ENCODE results near the gene PKP3. TPM values are rescaled to one million over a fixed set of nuclear protein-coding genes. Genes with fewer than 3 reads are reported as not detected.

Gene PKP3
- total and polyA plus RNA-seq, 9 of the 15 experiments (the other 6 are each of a cell fraction or from before 2014, with no cell fraction given): 0.11 to 110 (median 30.7) TPM

DNA sequence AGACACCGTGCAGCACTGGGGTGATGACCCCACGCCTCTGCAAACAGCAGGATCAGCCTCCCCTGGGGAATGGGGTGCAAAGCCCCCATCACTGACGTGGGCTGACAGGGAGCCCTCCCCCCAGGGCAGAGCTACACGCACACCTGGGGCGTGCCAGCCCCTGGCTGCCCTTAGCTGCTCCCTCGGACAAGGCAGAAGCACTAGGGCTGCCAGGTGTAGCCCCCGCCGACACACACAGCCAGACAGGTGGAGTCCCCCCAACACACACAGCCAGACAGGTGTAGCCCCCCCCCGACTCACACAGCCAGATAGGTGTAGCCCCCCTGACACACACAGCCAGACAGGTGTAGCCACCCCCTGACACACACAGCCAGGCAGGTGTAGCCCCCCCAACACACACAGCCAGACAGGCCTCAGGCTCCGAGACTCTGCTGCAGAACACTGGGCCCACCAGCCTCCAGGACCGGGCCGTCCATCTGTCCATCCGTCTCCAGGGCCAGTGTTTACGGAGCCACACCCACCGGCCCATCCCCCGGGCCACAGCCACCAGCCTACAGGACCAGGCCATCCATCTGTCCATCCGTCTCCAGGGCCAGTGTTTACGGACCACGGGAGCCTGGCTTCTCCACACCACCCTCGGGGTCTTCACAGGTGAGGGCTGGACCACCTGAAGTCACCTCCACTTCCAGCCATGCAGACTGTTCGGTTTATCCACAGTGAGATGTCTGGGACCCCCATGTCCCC, 44.3 kb downstream of the PKP3 start:
- no peaks in the 10 kb centered on the region for H4K20me1 ChIP-seq (replicated peaks; ENCODE audit: control insufficient read depth, insufficient read depth, low read length)
- WGBS (ENCODE audit: insufficient coverage, low coverage, missing lambda C conversion rate): 57% methylated on average over 19 of the region's 21 CpGs
- CTCF ChIA-PET (ENCODE audit: low intra/inter-chr PET ratio): no interaction called here
- H3K27ac ChIP-seq (ENCODE audit: extremely low read depth, low read depth, low read length): no peak overlapping the region
- DNase-seq (ENCODE audit: extremely low read depth in 1 of 4, low spot score in 3 of 4) (peak in 1 of 4 experiments; percentile 17), ATAC-seq (no peak), FAIRE-seq (no peak)
- in situ Hi-C loops (cut with MboI) (no loop called here), intact Hi-C loops (cut with micrococcal nuclease) (no loop called here)
- H3K4me2 ChIP-seq (ENCODE audit: insufficient read depth, low read length): no peak overlapping the region
- no peaks in the 10 kb centered on the region for H3K9me1 ChIP-seq (ENCODE audit: control insufficient read depth, insufficient read depth, low read length)
- H3K9ac ChIP-seq (ENCODE audit: insufficient read depth in 1 of 2, low read depth in 2 of 2, low read length in 2 of 2): peak overlapping the region in 1 of 2 experiments; percentile 52; a peak in 1 of 4 replicates
- no peak for TF ChIP-seq ZNF76 (CRISPR knock-in tag; IDR thresholded peaks at IDR 0.05; ENCODE audit: borderline replicate concordance)
- TF ChIP-seq RB1 (IDR thresholded peaks at IDR 0.05; ENCODE audit: low read depth): no peak
- no peak for TF ChIP-seq ZNF445 (CRISPR knock-in tag; IDR thresholded peaks at IDR 0.05; ENCODE audit: low read depth)
- TF ChIP-seq, protein P1, sequence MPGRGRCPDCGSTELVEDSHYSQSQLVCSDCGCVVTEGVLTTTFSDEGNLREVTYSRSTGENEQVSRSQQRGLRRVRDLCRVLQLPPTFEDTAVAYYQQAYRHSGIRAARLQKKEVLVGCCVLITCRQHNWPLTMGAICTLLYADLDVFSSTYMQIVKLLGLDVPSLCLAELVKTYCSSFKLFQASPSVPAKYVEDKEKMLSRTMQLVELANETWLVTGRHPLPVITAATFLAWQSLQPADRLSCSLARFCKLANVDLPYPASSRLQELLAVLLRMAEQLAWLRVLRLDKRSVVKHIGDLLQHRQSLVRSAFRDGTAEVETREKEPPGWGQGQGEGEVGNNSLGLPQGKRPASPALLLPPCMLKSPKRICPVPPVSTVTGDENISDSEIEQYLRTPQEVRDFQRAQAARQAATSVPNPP (IDR thresholded peaks at IDR 0.05; ENCODE audit: borderline replicate concordance, insufficient read depth, insufficient read length): no peak
- peaks cover 2 to 62% of the 10 kb centered on the region in 2 experiments; a peak in 3 of 5 replicates for H3K4me1 ChIP-seq (replicated peaks in 1 of 2; ENCODE audit: control insufficient read depth in 2 of 2, insufficient read depth in 2 of 2, low read length in 2 of 2)
- H3K9me3 ChIP-seq (replicated peaks; ENCODE audit: control insufficient read depth, insufficient read depth, low read depth, low read length): peaks cover 4% of the 10 kb centered on the region; the same call in 1 of the 2 replicates
- H3K79me2 ChIP-seq (ENCODE audit: control insufficient read depth, insufficient read depth, low read length): no peaks in the 10 kb centered on the region
- BruUV-seq (replicated peaks): no TSS peak
- H2AFZ ChIP-seq (ENCODE audit: low read depth, low read length): no peak overlapping the region
- H3K27me3 ChIP-seq (ENCODE audit: control insufficient read depth in 2 of 2, insufficient read depth in 2 of 2, low read length in 2 of 2): no peaks in the 10 kb centered on the region
- H3K4me3 ChIP-seq: no peak overlapping the region
- H3K36me3 ChIP-seq (ENCODE audit: control insufficient read depth, insufficient read depth, low read length): no peaks in the 10 kb centered on the region
- POLR2A ChIA-PET: interaction anchor here (0.5 to 0.9 kb wide), 3 partner anchors 10 to 22 kb away, joined by 3 read pairs; no protein-coding TSS in a partner anchor

Measured in K562 (cell line).